ENCODE measurements around the gene ANAPC13.

The ANAPC13 gene

DNA sequence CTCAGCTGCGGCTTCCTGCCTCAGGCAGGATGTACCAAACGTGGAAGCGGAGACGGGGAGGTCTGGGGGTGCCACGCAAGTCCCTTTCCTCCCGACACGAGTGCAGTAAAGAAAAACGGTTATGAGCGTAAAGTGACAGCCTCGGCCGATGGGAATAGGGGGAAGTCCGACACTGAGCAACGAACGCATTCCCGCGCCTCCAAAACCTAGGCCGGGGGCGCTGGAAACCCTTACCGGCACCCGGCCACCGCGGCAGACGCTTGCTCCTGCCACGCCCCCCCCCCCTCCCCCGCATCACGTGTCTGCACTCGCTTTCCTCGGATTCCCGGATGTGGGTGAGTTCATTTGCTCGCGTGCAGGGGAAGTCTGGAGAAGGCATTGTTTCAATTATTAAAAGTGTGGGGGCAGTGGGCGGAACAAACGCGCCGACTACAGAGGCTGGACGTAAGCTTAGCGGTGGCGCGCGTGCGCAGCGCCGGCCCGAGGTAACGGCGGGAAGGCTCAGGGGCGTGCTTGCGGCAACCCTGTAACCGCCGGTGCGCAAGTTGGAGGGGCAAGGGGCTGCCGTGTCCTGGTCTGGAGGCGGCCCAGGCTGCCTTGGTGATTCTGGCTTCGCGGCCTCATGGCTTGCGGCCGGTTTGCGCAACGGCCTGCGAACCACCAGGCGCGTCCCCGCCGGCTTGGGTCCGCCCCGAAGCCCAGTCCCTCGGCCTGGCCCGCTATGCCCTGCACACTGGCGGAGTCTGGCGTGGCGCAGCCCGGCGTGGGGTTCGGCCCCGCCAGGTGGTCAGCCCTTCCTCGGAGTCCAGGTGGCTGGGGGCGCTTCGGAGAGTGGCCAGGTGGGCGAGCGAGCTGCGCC, at the start of gene ANAPC13, which contains the start of gene CEP63:
Gene ANAPC13 (minus strand): TSS at position 268 of the 859 bp plus-strand sequence. CDS start 3,081 bp downstream, outside the sequence.
Gene CEP63 (plus strand): TSS at position 340 of the 859 bp plus-strand sequence. CDS start 9,264 bp downstream, outside the sequence.
- no peaks in the 10 kb centered on the region for H3K9me3 ChIP-seq (ENCODE audit: control insufficient read depth in 5 of 5, low read length in 5 of 5)
- peaks cover 6 to 17% (median 12%) of the 10 kb centered on the region in 5 donors for H3K36me3 ChIP-seq (ENCODE audit: control insufficient read depth in 5 of 5, insufficient read depth in 5 of 5, low read length in 5 of 5)
- H3K4me1 ChIP-seq (ENCODE audit: control insufficient read depth in 5 of 5, insufficient read depth in 5 of 5, low read length in 5 of 5), result peaks cover 3 to 48% (median 38%) of the 10 kb centered on the region in 5 donors
- peak within 1 kb of the TSS; percentile 96 for H3K27ac ChIP-seq (ENCODE audit: low read depth, low read length)
- H3K4me3 ChIP-seq (ENCODE audit: low read depth in 1 of 5, low read length in 5 of 5), result peak within 1 kb of the TSS; percentile 80 to 94 (median 88)
- peak within 1 kb of the TSS; percentile 84 to 99 (median 96) for H3K9ac ChIP-seq (ENCODE audit: low read length in 5 of 5)
- no peaks in the 10 kb centered on the region for H3K27me3 ChIP-seq (ENCODE audit: control insufficient read depth in 5 of 5, insufficient read depth in 4 of 5, low read length in 5 of 5)

DNA sequence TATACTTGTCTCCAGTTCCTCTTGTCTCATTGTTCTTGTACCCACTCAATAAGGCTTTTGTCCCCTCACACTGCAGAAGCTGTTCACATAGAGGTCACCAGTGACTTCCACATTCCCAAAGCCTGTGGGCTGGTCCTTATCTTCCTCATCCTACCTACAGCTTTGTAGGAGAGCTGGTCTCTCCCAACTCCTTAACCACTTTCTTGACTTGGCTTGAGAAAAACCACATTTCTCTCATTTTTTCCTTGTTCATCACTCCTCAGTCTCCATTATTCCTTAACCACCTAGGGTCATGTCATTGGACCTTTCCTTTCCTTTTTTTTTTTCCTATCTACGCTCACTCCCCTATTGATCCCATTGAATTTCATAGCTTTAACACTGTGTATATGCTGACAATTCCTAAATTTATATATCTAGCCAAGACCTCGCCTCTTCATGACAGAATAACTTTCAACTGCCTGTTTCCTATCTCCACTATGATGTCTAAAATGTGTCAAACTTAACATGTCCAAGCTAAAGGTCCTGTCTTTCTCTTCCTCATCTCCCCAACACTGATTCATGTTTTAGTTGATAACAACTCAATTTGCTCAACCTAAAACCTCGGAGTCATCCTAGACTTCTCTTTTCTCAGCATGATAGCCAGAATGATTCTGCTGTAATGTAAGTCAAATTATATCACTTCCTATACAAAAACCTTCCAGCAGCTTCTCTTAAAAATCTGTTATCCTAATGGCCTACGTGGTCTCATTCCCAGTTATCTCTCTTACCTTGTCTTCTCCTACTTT, 49.6 kb upstream of the ANAPC13 start:
- Histone ChIP-seq H3K27me3 (ENCODE audit: control insufficient read depth in 5 of 5, insufficient read depth in 4 of 5, low read length in 5 of 5) (no peaks in the 10 kb centered on the region), H3K4me3 (ENCODE audit: low read depth in 1 of 5, low read length in 5 of 5) (no peak overlapping the region), H3K36me3 (ENCODE audit: control insufficient read depth in 5 of 5, insufficient read depth in 5 of 5, low read length in 5 of 5) (peaks cover 19 to 41% (median 37%) of the 10 kb centered on the region in 5 donors), H3K27ac (ENCODE audit: low read depth, low read length) (no peak overlapping the region), H3K9ac (ENCODE audit: low read length in 5 of 5) (no peak overlapping the region), H3K9me3 (ENCODE audit: control insufficient read depth in 5 of 5, low read length in 5 of 5) (no peaks in the 10 kb centered on the region), H3K4me1 (ENCODE audit: control insufficient read depth in 5 of 5, insufficient read depth in 5 of 5, low read length in 5 of 5) (no peaks in the 10 kb centered on the region)

DNA sequence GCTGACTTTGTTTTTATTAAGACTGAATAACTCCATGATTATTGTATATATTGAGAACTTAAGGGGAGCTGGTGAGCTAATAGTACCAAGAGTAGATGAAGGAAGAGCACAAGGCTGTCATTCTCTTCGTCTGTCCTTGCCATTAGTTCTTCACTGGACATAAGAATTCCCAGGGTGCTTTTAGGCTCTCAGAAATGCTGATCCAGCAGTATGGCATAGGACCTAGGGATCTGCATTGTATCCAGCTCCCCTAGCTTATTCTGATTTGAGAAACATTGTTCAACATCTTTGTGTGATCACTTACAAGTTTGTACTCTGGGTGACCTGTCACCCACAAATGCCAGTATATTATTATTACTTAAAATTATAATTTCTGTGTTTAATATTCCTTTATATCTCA, 47.7 kb upstream of the ANAPC13 start:
- no peak overlapping the region for H3K9ac ChIP-seq (ENCODE audit: low read length in 5 of 5)
- no peaks in the 10 kb centered on the region for H3K9me3 ChIP-seq (ENCODE audit: control insufficient read depth in 5 of 5, low read length in 5 of 5)
- H3K4me3 ChIP-seq (ENCODE audit: low read depth in 1 of 5, low read length in 5 of 5), result no peak overlapping the region
- H3K27ac ChIP-seq (ENCODE audit: low read depth, low read length), result no peak overlapping the region
- peaks cover 19 to 41% (median 31%) of the 10 kb centered on the region in 5 donors for H3K36me3 ChIP-seq (ENCODE audit: control insufficient read depth in 5 of 5, insufficient read depth in 5 of 5, low read length in 5 of 5)
- H3K4me1 ChIP-seq (ENCODE audit: control insufficient read depth in 5 of 5, insufficient read depth in 5 of 5, low read length in 5 of 5), result no peaks in the 10 kb centered on the region
- H3K27me3 ChIP-seq (ENCODE audit: control insufficient read depth in 5 of 5, insufficient read depth in 4 of 5, low read length in 5 of 5), result no peaks in the 10 kb centered on the region

- Histone ChIP-seq H3K27ac (ENCODE audit: low read depth, low read length) (no peak overlapping the region), H3K4me3 (ENCODE audit: low read depth in 1 of 5, low read length in 5 of 5) (no peak overlapping the region), H3K9me3 (ENCODE audit: control insufficient read depth in 5 of 5, low read length in 5 of 5) (peaks cover 0 to 29% (median 27%) of the 10 kb centered on the region in 5 donors), H3K4me1 (ENCODE audit: control insufficient read depth in 5 of 5, insufficient read depth in 5 of 5, low read length in 5 of 5) (no peaks in the 10 kb centered on the region), H3K36me3 (ENCODE audit: control insufficient read depth in 5 of 5, insufficient read depth in 5 of 5, low read length in 5 of 5) (peaks cover 0 to 6% (median under 1%) of the 10 kb centered on the region in 5 donors), H3K9ac (ENCODE audit: low read length in 5 of 5) (no peak overlapping the region), H3K27me3 (ENCODE audit: control insufficient read depth in 5 of 5, insufficient read depth in 4 of 5, low read length in 5 of 5) (no peaks in the 10 kb centered on the region)
Measured at GRCh38 chr3:134527538-134528186, 41.9 kb upstream of the ANAPC13 start.

- Histone ChIP-seq H3K4me3 (ENCODE audit: low read depth in 1 of 5, low read length in 5 of 5) (no peak overlapping the region), H3K27ac (ENCODE audit: low read depth, low read length) (no peak overlapping the region)
Measured at GRCh38 chr3:134527037-134527436, 41.3 kb upstream of the ANAPC13 start.

DNA sequence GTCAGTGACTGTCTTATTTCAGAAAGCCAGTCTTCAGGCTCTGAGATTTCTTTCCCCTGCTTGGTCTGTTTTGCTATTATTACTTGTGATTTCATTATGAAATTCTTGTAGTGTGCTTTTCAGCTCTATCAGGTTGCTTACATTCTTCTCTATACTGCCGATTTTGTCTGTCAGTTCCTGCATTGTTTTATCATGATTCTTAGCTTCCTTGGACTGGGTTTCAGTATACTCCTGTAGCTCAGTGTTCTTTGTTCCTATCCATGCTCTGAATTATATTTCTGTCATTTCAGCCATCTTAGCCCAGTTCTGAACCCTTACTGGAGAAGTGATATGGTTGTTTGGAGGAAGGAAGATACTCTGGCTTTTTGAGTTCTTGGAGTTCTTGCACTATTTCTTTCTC, 40.5 kb upstream of the ANAPC13 start:
- Histone ChIP-seq H3K27ac (ENCODE audit: low read depth, low read length) (no peak overlapping the region), H3K4me1 (ENCODE audit: control insufficient read depth in 5 of 5, insufficient read depth in 5 of 5, low read length in 5 of 5) (no peaks in the 10 kb centered on the region), H3K9me3 (ENCODE audit: control insufficient read depth in 5 of 5, low read length in 5 of 5) (peaks cover 0 to 33% (median 29%) of the 10 kb centered on the region in 5 donors), H3K36me3 (ENCODE audit: control insufficient read depth in 5 of 5, insufficient read depth in 5 of 5, low read length in 5 of 5) (peaks cover 0 to 10% (median 0%) of the 10 kb centered on the region in 5 donors), H3K27me3 (ENCODE audit: control insufficient read depth in 5 of 5, insufficient read depth in 4 of 5, low read length in 5 of 5) (no peaks in the 10 kb centered on the region), H3K4me3 (ENCODE audit: low read depth in 1 of 5, low read length in 5 of 5) (no peak overlapping the region), H3K9ac (ENCODE audit: low read length in 5 of 5) (no peak overlapping the region)

More at GRCh38 chr3:134527037-134527436, 41.3 kb upstream of the ANAPC13 start:
- no peak overlapping the region for H3K9ac ChIP-seq (ENCODE audit: low read length in 5 of 5)
- no peaks in the 10 kb centered on the region for H3K27me3 ChIP-seq (ENCODE audit: control insufficient read depth in 5 of 5, insufficient read depth in 4 of 5, low read length in 5 of 5)
- no peaks in the 10 kb centered on the region for H3K4me1 ChIP-seq (ENCODE audit: control insufficient read depth in 5 of 5, insufficient read depth in 5 of 5, low read length in 5 of 5)
- peaks cover 0 to 33% (median 29%) of the 10 kb centered on the region in 5 donors for H3K9me3 ChIP-seq (ENCODE audit: control insufficient read depth in 5 of 5, low read length in 5 of 5)
- H3K36me3 ChIP-seq (ENCODE audit: control insufficient read depth in 5 of 5, insufficient read depth in 5 of 5, low read length in 5 of 5), result peaks cover 0 to 10% (median 0%) of the 10 kb centered on the region in 5 donors

GRCh38 chr3:134525293-134525692, 39.5 kb upstream of the ANAPC13 start:
- Histone ChIP-seq H3K4me1 (ENCODE audit: control insufficient read depth in 5 of 5, insufficient read depth in 5 of 5, low read length in 5 of 5) (no peaks in the 10 kb centered on the region), H3K4me3 (ENCODE audit: low read depth in 1 of 5, low read length in 5 of 5) (peak overlapping the region in 1 of 5 donors; percentile 22), H3K27ac (ENCODE audit: low read depth, low read length) (no peak overlapping the region), H3K27me3 (ENCODE audit: control insufficient read depth in 5 of 5, insufficient read depth in 4 of 5, low read length in 5 of 5) (no peaks in the 10 kb centered on the region), H3K9me3 (ENCODE audit: control insufficient read depth in 5 of 5, low read length in 5 of 5) (peaks cover 0 to 33% (median 31%) of the 10 kb centered on the region in 5 donors), H3K9ac (ENCODE audit: low read length in 5 of 5) (no peak overlapping the region), H3K36me3 (ENCODE audit: control insufficient read depth in 5 of 5, insufficient read depth in 5 of 5, low read length in 5 of 5) (peaks cover 0 to 10% (median 0%) of the 10 kb centered on the region in 5 donors)

- H3K27ac ChIP-seq (ENCODE audit: low read depth, low read length), result no peak overlapping the region
- peaks cover 0 to under 1% (median 0%) of the 10 kb centered on the region in 5 donors for H3K4me1 ChIP-seq (ENCODE audit: control insufficient read depth in 5 of 5, insufficient read depth in 5 of 5, low read length in 5 of 5)
- peaks cover 0 to 36% (median 34%) of the 10 kb centered on the region in 5 donors for H3K9me3 ChIP-seq (ENCODE audit: control insufficient read depth in 5 of 5, low read length in 5 of 5)
- H3K27me3 ChIP-seq (ENCODE audit: control insufficient read depth in 5 of 5, insufficient read depth in 4 of 5, low read length in 5 of 5), result no peaks in the 10 kb centered on the region
- H3K9ac ChIP-seq (ENCODE audit: low read length in 5 of 5), result no peak overlapping the region
- H3K4me3 ChIP-seq (ENCODE audit: low read depth in 1 of 5, low read length in 5 of 5), result no peak overlapping the region
- H3K36me3 ChIP-seq (ENCODE audit: control insufficient read depth in 5 of 5, insufficient read depth in 5 of 5, low read length in 5 of 5), result peaks cover 0 to 10% (median 0%) of the 10 kb centered on the region in 5 donors
Measured at GRCh38 chr3:134522541-134522940, 36.8 kb upstream of the ANAPC13 start.

DNA sequence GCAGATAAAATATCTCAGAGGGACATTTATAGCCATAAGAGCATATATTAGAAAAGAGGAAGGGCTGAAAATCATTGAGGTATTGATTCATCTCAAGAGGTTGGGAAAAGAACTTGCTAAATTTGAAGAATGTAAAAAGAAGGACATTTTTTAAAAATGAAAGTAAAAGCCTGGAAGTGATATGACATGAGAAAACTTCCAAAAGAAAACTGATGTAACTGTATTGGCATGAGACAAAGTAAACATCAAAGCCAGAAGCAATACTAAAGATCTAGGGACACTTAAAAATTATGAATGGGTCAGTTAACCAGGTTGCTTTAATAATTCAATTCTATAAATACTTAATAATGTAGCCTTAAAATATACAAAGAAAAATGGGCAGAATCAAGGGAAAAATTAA, 32.0 kb upstream of the ANAPC13 start:
- H3K4me3 ChIP-seq (ENCODE audit: low read depth in 1 of 5, low read length in 5 of 5), result no peak overlapping the region
- H3K4me1 ChIP-seq (ENCODE audit: control insufficient read depth in 5 of 5, insufficient read depth in 5 of 5, low read length in 5 of 5), result peaks cover 0 to 27% (median 9%) of the 10 kb centered on the region in 5 donors
- H3K27ac ChIP-seq (ENCODE audit: low read depth, low read length), result peak overlapping the region; percentile 41
- no peaks in the 10 kb centered on the region for H3K27me3 ChIP-seq (ENCODE audit: control insufficient read depth in 5 of 5, insufficient read depth in 4 of 5, low read length in 5 of 5)
- H3K9ac ChIP-seq (ENCODE audit: low read length in 5 of 5), result peak overlapping the region in 1 of 5 donors; percentile 32
- H3K36me3 ChIP-seq (ENCODE audit: control insufficient read depth in 5 of 5, insufficient read depth in 5 of 5, low read length in 5 of 5), result peaks cover 0 to 5% (median 0%) of the 10 kb centered on the region in 5 donors
- peaks cover 0 to 10% (median 8%) of the 10 kb centered on the region in 5 donors for H3K9me3 ChIP-seq (ENCODE audit: control insufficient read depth in 5 of 5, low read length in 5 of 5)
